Activated CD8-positive, alpha-beta memory T cell treated with anti-CD3 and anti-CD28 coated beads, Interleukin-2, amount 50 U/mL, for 24 hours (primary cell): ENCODE results near the gene AREG.
"Not testable (repeated sequence)": the region's sequence is repeated elsewhere in the genome, so short reads cannot be mapped to it uniquely, and the experiment has no call there.

Source experiments
- DNase-seq: peaks from one replicate; pipeline ENCODE4 v3.0.0-alpha.2; 2020; ENCODE audit errors: extremely low read depth

AREG gene

DNA sequence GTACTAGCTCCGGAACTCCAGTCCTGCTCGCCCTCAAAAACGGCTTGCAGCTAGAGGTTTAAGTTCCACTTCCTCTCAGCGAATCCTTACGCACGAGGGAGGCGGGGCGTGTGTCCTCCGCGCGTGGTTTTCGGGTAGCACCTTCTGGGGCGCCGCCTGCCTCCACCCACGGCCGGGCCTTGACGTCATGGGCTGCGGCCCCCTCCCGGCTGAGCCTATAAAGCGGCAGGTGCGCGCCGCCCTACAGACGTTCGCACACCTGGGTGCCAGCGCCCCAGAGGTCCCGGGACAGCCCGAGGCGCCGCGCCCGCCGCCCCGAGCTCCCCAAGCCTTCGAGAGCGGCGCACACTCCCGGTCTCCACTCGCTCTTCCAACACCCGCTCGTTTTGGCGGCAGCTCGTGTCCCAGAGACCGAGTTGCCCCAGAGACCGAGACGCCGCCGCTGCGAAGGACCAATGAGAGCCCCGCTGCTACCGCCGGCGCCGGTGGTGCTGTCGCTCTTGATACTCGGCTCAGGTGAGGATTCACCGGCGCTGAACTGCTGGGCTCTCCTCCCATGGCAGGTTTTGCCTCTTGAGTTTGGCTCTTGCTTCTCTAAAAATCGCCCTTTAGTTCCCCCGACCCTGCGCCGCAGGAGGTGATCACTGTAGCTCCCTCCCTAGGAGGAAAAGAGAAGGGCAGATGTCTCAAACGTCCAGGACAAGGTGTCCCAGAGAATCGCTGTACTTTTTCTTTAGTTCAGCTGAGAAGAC lies at the start of gene AREG:
Gene AREG, plus strand, starts transcription at position 246 of the 752 bp plus-strand sequence. Its CDS starts 210 bp downstream, at position 456.
- DNase-seq, result peak; percentile 58

DNA sequence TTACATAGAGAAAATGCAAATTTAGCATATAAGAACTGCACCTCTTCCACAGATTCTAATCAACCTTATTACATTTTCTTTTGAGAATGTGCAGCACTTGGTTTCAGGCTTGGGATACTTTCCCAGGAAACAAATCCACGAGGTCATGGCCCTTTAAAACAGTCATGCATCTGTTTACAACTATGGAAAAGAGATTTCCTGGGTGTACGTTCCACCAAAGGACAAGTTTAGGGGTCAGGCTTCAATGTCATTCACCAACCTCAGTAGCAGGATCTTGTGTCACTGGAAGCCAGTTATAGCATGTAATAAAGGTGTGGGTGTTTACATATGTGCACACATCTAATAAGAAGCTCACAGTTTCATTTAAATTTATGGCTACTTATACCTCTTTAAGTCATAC lies 49.3 kb upstream of the AREG start:
- DNase-seq, result no peak

- no peak for DNase-seq
Measured at GRCh38 chr4:74397748-74398426, 47.0 kb upstream of the AREG start.

DNA sequence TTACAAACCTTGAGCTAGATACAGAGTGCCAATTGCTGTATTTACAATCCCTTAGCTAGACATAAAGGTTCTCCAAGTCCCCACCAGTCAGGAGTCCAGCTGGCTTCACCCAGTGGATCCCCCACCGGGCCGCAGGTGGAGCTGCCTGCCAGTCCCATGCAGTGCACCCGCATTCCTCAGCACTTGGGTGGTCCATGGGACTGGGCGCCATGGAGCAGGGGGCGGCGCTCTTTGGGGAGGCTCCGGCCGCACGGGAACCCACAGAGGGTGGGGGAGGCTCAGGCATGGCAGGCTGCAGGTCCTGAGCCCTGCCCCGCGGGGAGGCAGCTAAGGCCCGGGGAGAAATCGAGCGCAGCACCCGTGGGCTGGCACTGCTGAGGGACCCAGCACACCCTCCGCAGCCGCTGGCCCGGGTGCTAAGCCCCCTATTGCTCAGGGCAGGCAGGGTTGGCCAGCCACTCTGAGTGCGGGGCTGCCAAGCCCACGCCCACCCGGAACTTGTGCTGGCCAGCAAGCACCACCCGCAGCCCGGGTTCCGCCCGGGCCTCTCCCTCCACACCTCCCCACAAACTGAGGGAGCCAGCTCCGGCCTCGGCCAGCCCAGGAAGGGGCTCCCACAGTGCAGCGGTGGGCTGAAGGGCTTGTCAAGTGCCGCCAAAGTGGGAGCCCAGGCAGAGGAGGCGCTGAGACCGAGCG lies 45.9 kb upstream of the AREG start:
- not testable (repeated sequence) for DNase-seq

DNA sequence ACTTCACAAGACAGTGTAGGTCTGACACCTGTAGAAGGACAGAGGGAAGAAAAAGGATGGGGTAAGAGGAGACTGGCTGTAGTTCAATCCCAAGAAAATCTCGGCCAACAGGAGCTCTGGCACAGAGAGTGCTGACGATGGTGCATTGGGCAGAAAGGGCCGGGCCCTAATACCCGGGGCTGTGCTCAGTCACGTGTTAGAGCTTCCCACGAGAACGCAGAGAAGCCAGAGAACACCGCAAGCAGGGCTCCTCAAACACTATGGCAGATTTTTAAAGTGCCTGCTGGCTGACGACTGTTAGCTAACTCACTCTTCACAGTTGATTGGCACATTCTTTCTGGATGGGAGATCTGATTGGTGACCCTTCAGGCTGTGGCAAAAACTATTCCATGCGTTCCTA lies 44.5 kb upstream of the AREG start:
- no peak for DNase-seq

DNA sequence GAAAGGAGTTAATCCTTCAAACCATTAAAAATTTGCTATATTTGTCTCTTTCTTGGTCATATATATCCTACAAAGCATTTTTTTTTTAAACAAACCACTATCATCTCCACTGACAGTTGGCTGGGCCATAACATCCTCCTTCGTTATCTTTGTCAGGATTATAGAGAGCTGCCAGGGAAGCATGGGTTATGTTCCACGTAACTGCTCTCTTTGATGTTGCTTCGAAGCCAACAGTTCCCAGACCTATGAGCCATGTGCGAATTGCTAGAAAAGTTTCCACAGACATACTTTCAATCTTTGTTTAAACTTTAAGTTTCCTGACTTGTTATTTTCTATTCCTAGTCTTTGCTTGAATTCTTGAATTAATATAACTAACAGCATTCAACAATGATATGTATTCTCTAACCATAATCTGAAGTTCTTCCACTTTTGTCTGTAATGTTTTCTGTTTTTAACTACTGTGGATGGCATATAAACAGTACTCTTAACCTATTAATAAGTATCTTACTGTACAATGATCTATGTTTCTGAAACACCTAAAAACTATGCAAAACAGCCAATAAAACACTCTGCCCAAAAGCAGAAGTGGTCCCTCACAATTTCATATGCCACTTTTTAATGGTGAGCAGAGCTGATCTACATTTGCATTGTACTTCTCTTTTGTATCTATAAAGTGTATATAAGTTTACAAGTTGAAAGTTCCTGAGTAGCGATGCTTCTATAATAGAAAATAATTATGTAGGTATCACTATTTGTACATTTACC lies 42.1 kb upstream of the AREG start:
- no peak for DNase-seq

DNA sequence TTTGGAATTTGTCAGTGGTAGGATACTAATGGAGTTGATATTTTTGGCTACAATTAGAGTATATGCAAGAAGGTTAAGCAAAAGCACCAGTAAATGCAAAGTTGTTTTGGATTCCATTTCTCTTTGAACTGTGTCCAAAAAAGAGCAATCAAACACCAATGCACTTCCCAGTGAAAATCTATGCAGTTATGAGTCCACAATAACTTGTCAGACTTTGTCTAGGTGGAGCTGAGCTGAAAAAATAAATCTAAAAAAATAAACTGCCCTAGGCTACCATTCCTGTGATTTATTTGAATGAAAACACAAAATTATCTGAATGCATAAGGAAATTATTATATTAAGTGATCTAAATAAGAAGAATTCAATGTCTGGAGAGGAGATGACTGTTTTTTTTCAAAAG lies 37.0 kb upstream of the AREG start:
- DNase-seq, result no peak

GRCh38 chr4:74408639-74409038 lies 36.3 kb upstream of the AREG start:
- no peak for DNase-seq

DNA sequence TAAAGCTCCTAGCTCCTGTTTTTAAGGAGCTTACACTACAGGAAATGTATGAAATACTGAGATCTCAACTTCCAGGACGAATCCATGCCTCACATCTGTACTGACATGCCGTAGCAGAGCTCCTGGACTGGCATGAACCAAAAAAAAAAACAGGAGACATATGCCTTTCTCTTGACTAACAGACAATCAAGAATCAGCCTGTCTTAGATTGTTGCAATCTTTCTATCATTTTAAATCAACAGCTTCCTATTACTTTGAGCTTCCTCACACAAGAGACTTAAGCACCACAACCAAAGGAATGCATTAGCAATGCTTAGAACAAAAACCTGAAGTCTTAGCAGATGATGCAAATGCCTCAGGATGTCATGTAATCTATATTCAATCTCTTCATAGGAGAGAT lies 34.7 kb upstream of the AREG start:
- no peak for DNase-seq

- DNase-seq, result no peak
Measured at GRCh38 chr4:74412225-74412624, 32.7 kb upstream of the AREG start.

DNA sequence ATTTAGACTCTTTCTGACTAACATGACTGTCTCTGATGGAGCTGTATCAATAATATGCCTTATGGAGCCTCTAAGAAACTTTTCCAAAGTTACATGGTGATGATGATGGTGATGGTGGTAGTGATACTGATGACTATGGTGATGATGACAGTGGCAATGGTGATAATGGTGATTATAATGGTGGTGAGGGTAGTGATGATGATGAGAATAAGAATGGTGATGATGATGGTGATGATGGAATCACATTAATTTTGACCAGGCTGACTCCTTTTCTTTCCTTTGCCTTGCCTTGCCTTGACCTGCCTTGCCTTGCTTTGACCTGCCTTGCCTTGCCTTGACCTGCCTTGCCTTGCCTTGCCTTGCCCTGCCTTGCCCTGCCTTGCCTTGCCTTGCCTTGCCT lies 31.7 kb upstream of the AREG start:
- DNase-seq, result no peak

DNA sequence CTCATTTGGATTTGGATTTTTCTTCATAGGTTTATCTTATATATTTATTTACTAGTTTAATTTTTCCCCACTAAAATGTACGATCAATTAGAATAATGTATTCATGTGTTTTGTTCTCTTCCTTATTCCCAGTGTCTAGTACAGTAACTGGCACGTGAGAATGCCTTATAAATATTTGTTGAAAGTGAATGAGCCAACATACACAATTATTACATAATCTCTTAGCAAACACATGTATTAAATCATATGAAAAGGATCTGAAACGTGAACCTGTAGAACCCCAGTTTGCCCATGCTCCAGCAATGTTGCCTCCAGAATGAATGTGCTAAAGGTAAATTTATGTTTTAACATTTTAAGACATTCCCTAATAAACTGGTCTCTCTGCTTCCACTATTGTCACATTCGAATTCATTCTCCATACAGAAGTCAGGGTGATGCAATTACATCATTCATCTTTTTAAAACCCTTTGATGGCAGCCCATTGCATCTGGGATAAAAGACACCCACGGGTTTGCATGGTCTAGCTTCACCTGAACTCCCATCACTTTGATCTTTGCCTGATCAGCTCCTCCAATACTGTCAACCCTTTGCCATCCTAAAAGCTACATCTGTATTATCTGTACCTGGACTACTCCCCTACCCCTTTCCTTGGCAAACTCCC lies 30.7 kb upstream of the AREG start:
- DNase-seq, result no peak

DNA sequence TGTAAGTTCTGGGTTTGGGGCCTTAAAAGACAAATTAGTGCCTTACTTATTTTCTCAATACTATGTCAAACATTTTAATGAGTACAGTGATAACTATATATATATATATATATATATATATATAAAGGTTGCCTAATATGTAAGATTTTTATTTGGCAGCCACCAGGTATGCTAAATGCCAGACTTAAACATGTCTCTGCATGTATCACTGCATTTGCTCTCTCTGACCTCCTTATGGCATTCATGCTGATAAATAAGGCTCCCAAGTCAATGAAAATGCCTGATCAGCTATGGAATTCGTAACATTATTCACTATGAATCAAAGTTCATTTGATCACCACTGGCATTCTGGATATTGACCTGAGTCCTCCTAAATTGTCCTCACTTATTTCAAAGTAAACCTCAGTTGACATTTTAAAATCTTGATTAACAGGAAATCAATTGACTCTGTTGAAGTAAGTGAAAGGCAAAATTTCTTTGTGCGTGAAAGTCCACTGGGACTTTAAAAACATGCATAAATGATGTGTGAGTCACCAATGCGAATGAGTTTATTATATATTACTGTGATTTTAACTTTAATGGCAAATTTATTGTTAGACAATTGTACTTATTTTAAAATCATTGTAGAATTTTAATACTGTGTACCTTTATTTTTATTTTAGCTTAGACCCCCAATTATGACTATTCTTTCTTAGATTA lies 29.2 kb upstream of the AREG start:
- no peak for DNase-seq

DNA sequence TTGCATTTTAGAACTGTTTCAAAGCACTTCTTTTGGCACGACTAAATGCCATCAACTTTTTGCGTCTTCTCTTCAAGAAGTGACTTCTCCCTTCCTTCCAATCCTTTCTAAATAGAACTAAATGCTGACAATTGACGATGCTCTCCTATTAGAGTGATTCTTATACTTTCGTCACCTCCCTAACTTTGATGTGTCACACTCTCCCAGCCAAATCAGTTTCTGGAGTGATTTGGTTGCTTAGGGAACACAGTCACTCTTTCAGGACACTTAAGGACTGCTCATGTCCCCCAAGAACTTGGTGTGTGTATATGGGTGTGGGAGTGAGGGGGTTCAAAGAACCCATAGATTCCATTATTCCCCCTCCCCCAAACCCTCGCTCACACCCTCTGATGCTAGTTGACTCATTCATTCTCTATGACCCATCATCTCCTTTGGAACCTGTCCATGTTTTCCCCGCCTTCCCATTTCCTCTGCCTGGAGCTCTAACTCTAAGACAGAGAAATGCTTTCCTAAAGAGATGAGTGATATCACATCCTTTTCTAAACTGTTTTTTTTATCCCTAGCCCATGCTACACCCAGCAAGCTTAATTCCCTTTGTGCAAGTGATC lies 26.8 kb upstream of the AREG start:
- no peak for DNase-seq

- no peak for DNase-seq
Measured at GRCh38 chr4:74420863-74421262, 24.1 kb upstream of the AREG start.

DNA sequence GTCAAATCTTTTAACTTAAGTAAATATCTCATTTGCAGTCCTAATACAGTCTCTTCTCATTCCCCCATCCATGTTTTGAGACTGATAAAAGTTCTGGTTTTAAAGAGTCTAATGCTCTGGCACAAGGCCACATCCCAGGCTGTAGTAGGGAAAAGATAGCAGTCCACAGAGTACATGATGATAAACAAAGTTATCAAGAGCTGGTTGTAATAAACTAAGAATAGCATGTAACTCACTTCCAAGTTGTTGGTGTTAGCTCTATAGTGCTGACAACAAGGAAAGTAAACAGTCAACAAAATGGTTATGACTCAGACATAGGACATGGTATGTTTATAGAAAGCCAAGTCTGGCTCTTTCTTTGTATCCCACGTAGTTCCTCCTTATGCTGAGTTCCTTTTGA lies 21.8 kb upstream of the AREG start:
- DNase-seq, result no peak

- DNase-seq, result no peak
Measured at GRCh38 chr4:74424111-74424510, 20.8 kb upstream of the AREG start.

DNA sequence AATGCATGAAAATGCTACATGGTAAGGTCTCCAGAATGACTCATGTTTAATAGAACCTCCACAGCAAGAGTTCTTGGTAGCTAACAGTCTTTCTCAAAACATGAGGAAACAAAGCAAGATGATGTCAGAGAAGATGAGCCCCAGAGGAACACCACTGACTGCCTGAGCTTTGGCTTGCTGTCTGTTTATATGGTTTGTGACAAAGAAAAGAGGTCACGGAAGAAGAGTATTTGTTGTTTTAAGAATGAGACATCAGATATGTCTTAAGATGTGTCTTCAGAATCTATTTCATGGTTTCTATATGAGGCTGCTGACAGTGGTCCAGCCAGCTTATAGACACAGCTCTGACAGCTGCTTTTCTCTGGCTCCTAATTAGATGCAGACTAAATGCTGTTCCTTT lies 18.8 kb upstream of the AREG start:
- no peak for DNase-seq

GRCh38 chr4:74428276-74428675 lies 16.7 kb upstream of the AREG start:
- no peak for DNase-seq

- DNase-seq, result no peak
Measured at GRCh38 chr4:74431113-74431826, 13.7 kb upstream of the AREG start.
